MM.1S (cell line): ENCODE measurements around the gene COL6A3.

Experiments used
- DNase-seq: peaks from one replicate; pipeline ENCODE4 v3.0.0-alpha.2; 2015
- H2AFZ ChIP-seq: fragments of 300-600 bp; sonication (generic); 2 replicates; pipeline ENCODE4 v1.6.0; 2016; ENCODE audit warnings: antibody characterized with exemption, low read length
- H3F3A ChIP-seq: fragments of 300-600 bp; sonication (generic); 2 replicates; pipeline ENCODE4 v1.6.1; 2016; ENCODE audit warnings: mild to moderate bottlenecking, antibody characterized with exemption, low read length, moderate library complexity, mixed read lengths; ENCODE audit not compliant: insufficient read depth
- H3K27ac ChIP-seq: fragments of 300-600 bp; sonication (generic); 2 replicates; pipeline ENCODE4 v1.5.1; 2016; ENCODE audit warnings: mild to moderate bottlenecking, low read length
- H3K27me3 ChIP-seq: fragments of 300-600 bp; sonication (generic); replicated peaks from 2 replicates; pipeline ENCODE4 v1.6.0; 2016; ENCODE audit warnings: low read length; ENCODE audit not compliant: insufficient read depth
- H3K36me3 ChIP-seq: fragments of 300-600 bp; sonication (generic); replicated peaks from 2 replicates; pipeline ENCODE4 v1.6.1; 2016; ENCODE audit warnings: mild to moderate bottlenecking, low read length, mixed read lengths; ENCODE audit not compliant: insufficient read depth
- H3K4me1 ChIP-seq: fragments of 300-600 bp; sonication (generic); 2 replicates; pipeline ENCODE4 v1.6.1; 2016; ENCODE audit warnings: low read length, mixed read lengths
- H3K4me2 ChIP-seq: fragments of 300-600 bp; sonication (generic); 2 replicates; pipeline ENCODE4 v1.6.0; 2016; ENCODE audit warnings: low read depth, low read length
- H3K4me3 ChIP-seq: fragments of 300-600 bp; sonication (generic); 2 replicates; pipeline ENCODE4 v1.5.1; 2016; ENCODE audit warnings: low read length, mixed read lengths
- H3K79me2 ChIP-seq: fragments of 300-600 bp; sonication (generic); 2 replicates; pipeline ENCODE4 v1.6.1; 2016; ENCODE audit warnings: mixed run types, low read length, mixed read lengths
- H3K9ac ChIP-seq: fragments of 300-600 bp; sonication (generic); 2 replicates; pipeline ENCODE4 v1.6.1; 2016; ENCODE audit warnings: low read length, mixed read lengths
- H3K9me2 ChIP-seq: fragments of 300-600 bp; sonication (generic); replicated peaks from 2 replicates; pipeline ENCODE4 v1.6.1; 2016; ENCODE audit warnings: mild to moderate bottlenecking, low read length, mixed read lengths; ENCODE audit not compliant: insufficient read depth
- H3K9me3 ChIP-seq: fragments of 300-600 bp; sonication (generic); replicated peaks from 2 replicates; pipeline ENCODE4 v1.6.1; 2016; ENCODE audit warnings: mild to moderate bottlenecking, low read length, mixed read lengths; ENCODE audit not compliant: insufficient read depth
- H4K20me1 ChIP-seq: fragments of 300-600 bp; sonication (generic); 2 replicates; pipeline ENCODE4 v1.6.1; 2016; ENCODE audit warnings: mild to moderate bottlenecking, low read length, moderate library complexity, mixed read lengths; ENCODE audit not compliant: insufficient read depth
- CTCF ChIP-seq: fragments of 300-600 bp; sonication (generic); IDR thresholded peaks from 2 replicates; pipeline ENCODE4 v1.5.1; 2016; ENCODE audit warnings: antibody characterized with exemption, low read length, mixed read lengths
- EZH2 ChIP-seq: fragments of 300-600 bp; sonication (generic); optimal IDR thresholded peaks from 2 replicates; pipeline ENCODE3; 2017; ENCODE audit warnings: low read depth, mild to moderate bottlenecking, antibody characterized with exemption, low read length, mixed read lengths
- EZH2phosphoT487 ChIP-seq: fragments of 300-600 bp; sonication (generic); IDR thresholded peaks from 2 replicates; pipeline ENCODE4 v1.6.1; 2018; ENCODE audit warnings: antibody characterized with exemption, low read length

The COL6A3 gene

DNA sequence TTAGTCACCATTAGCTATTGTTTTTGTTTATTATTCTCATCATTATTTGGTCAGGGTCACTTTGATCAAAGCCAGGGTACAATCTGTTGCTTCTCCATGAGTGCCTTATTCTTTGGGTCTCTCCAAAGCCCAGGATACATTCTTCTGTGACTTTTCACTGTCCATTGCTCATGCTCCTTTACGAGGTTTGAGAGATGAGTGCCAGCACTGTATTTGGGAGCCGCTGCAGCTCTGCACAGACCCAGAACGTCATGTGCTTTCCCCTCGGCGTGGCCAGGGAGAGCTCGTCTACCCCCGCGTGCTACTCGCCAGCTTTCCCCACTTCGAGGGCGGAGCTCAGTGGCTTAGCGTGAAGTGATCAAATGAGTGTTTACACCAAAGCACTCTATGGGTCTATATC is 123.7 kb downstream of the COL6A3 start:
- H3F3A ChIP-seq = no peaks in the 10 kb centered on the region
- no peaks in the 10 kb centered on the region for H3K4me1 ChIP-seq
- TF ChIP-seq EZH2phosphoT487 = no peak
- TF ChIP-seq EZH2 = no peak
- TF ChIP-seq CTCF = no peak
- H3K9me3 ChIP-seq = no peaks in the 10 kb centered on the region
- no peak overlapping the region for H2AFZ ChIP-seq
- no peaks in the 10 kb centered on the region for H4K20me1 ChIP-seq
- no peaks in the 10 kb centered on the region for H3K79me2 ChIP-seq
- no peak overlapping the region for H3K4me3 ChIP-seq
- no peaks in the 10 kb centered on the region for H3K9me2 ChIP-seq
- no peaks in the 10 kb centered on the region for H3K27me3 ChIP-seq
- H3K9ac ChIP-seq = no peak overlapping the region
- H3K36me3 ChIP-seq = no peaks in the 10 kb centered on the region
- H3K4me2 ChIP-seq = no peak overlapping the region
- no peak for DNase-seq
- H3K27ac ChIP-seq = no peak overlapping the region

DNA sequence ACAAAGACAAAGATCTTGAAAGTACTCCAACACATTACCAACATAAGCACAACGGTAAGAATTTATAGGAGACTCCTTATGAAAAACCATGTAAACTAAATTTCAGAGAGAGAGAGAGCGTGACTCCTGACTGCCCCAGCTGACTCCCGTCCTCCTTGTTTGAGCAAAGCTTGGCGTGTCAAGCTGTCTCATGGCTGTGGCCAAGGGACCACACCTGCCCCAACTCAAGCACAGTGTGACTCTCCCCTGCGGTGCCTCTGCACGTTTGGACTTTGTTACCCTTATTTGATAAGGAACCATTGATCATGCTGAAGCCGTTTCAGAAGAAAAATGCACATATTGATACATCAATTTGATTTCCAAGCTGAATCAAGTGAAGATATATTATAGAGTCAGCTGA is 124.8 kb downstream of the COL6A3 start:
- Histone ChIP-seq H3K4me3 (no peak overlapping the region), H3K9me3 (no peaks in the 10 kb centered on the region), H3K9me2 (no peaks in the 10 kb centered on the region), H2AFZ (no peak overlapping the region), H4K20me1 (no peaks in the 10 kb centered on the region), H3K36me3 (no peaks in the 10 kb centered on the region), H3K4me2 (no peak overlapping the region), H3K79me2 (no peaks in the 10 kb centered on the region), H3K27me3 (no peaks in the 10 kb centered on the region), H3F3A (no peaks in the 10 kb centered on the region), H3K9ac (no peak overlapping the region), H3K27ac (no peak overlapping the region), H3K4me1 (no peaks in the 10 kb centered on the region)
- TF ChIP-seq CTCF (no peak), EZH2phosphoT487 (no peak), EZH2 (no peak)
- DNase-seq = no peak

DNA sequence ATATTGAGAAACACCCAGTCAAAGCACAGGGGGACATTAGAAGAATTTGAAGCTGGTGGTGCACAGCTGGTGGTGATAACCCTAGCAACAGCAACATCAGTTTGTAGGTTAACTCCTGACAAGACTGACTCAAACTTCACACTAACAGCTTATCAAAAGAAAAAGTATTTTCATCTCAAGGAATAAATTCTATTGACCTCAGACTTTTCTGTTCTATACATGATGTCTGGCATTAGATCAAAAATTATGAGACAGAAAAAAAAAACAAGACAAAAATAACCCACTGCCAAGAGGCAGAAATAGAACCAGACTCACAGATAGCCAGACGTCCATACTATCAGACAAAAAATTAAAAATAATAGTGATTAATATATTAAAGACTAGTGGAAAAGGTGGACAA is 126.1 kb downstream of the COL6A3 start:
- Histone ChIP-seq H3K27me3 (no peaks in the 10 kb centered on the region), H3K9me2 (no peaks in the 10 kb centered on the region), H3K79me2 (no peaks in the 10 kb centered on the region), H3K9me3 (no peaks in the 10 kb centered on the region), H3K4me1 (no peaks in the 10 kb centered on the region), H2AFZ (no peak overlapping the region), H3K36me3 (no peaks in the 10 kb centered on the region), H3F3A (no peaks in the 10 kb centered on the region), H3K9ac (no peak overlapping the region), H3K4me3 (no peak overlapping the region), H4K20me1 (no peaks in the 10 kb centered on the region), H3K27ac (no peak overlapping the region), H3K4me2 (no peak overlapping the region)
- no peak for TF ChIP-seq EZH2phosphoT487
- TF ChIP-seq CTCF = no peak
- TF ChIP-seq EZH2 = no peak
- no peak for DNase-seq
